Glomerular endothelial cell (primary cell): ENCODE measurements around the gene GRM2. TPM values are rescaled to one million over a fixed set of nuclear protein-coding genes. Genes with fewer than 3 reads are reported as not detected.

Source experiments
- DNase-seq: peaks from one replicate; pipeline ENCODE4 v3.0.0-alpha.2; 2011; ENCODE audit warnings: low read depth, low spot score; ENCODE audit errors: extremely low read depth
- total RNA-seq: library from RNA; depleted of rRNA; stranded (reverse); fragments of >200 nt; gene quantifications from 2 replicates; pipeline ENCODE4 v1.2.3, GENCODE V29; 2015

GRM2 gene
- total RNA-seq, 1 donor from 2014 or later = 0.12 TPM

GRCh38 chr3:51680196-51680595, 26.7 kb upstream of the GRM2 start:
- DNase-seq = no peak

- DNase-seq = no peak
Measured at GRCh38 chr3:51680663-51681230, 26.1 kb upstream of the GRM2 start.

GRCh38 chr3:51681453-51681852, 25.4 kb upstream of the GRM2 start:
- DNase-seq = no peak

GRCh38 chr3:51682079-51682478, 24.8 kb upstream of the GRM2 start:
- no peak for DNase-seq

GRCh38 chr3:51682526-51682925, 24.3 kb upstream of the GRM2 start:
- DNase-seq = no peak

GRCh38 chr3:51683566-51683965, 23.3 kb upstream of the GRM2 start:
- DNase-seq = no peak

- no peak for DNase-seq
Measured at GRCh38 chr3:51684971-51685751, 21.7 kb upstream of the GRM2 start.

GRCh38 chr3:51686056-51686455, 20.8 kb upstream of the GRM2 start:
- DNase-seq = no peak

GRCh38 chr3:51686512-51687215, 20.2 kb upstream of the GRM2 start:
- DNase-seq = no peak

- DNase-seq = no peak
Measured at GRCh38 chr3:51687431-51688205, 19.2 kb upstream of the GRM2 start.

- no peak for DNase-seq
Measured at GRCh38 chr3:51688206-51688600, 18.7 kb upstream of the GRM2 start.

- no peak for DNase-seq
Measured at GRCh38 chr3:51691021-51691420, 15.8 kb upstream of the GRM2 start.

GRCh38 chr3:51691949-51692348, 14.9 kb upstream of the GRM2 start:
- no peak for DNase-seq

- DNase-seq = no peak
Measured at GRCh38 chr3:51692980-51693395, 13.9 kb upstream of the GRM2 start.

- DNase-seq = no peak
Measured at GRCh38 chr3:51696954-51697353, 9.9 kb upstream of the GRM2 start.

- no peak for DNase-seq
Measured at GRCh38 chr3:51698209-51698608, 8.7 kb upstream of the GRM2 start.

GRCh38 chr3:51700403-51700802, 6.5 kb upstream of the GRM2 start:
- no peak for DNase-seq

- DNase-seq = no peak
Measured at GRCh38 chr3:51702156-51702555, 4.7 kb upstream of the GRM2 start.

GRCh38 chr3:51703068-51703760, 3.7 kb upstream of the GRM2 start:
- no peak for DNase-seq

GRCh38 chr3:51703761-51704510, 2.9 kb upstream of the GRM2 start:
- DNase-seq = no peak
